ENCODE data around the gene MISP3.

DNA sequence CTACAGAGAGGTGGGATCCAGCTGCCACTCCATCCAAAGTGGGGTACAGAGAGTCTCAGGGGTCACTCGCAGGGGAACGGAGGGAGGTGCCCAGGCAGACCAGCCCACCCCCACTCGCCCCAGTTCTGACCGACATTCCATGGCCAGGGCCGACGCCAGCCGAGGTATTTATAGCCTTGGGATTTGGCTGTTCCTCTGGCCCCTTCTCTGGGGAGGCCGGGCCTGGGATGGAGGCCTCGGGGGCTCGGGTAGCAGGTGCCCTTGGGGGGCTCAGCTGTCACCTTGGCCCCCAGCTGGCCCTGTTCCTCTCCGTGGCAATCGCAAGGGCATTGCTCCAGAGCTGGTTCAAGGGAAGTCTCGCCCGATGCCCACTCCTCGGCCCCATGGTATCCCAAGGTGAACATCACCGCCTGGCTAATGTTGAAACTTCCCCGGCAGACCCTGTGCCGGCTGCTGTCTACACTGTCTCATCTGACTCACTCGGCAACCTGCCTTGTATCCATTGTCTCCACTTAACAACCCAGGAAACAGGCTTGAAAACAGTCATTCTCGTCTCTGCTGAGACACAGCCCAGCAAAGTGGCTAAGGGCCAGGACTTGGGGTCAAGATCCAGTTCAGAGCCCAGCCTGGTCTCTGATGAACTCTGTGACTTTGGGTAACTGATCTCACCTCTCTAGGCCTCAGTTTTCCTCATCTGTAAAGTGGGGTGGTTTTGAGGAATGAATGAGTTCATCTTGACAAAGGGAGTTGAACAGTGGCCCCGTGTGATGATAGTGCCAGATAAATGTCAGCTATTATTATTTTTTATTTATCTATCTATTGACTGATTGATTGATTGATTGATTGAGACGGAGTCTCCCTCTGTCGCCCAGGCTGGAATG is 35.2 kb downstream of the MISP3 start:
- TF ChIP-seq RAD21 (IDR thresholded peaks at IDR 0.05; ENCODE audit: low read depth) = no peak
- TF ChIP-seq YY1 (IDR thresholded peaks at IDR 0.05; ENCODE audit: low read depth) = no peak
- no peak for TF ChIP-seq EP300 (IDR thresholded peaks at IDR 0.05; ENCODE audit: borderline replicate concordance)
- TF ChIP-seq FOXM1 (IDR thresholded peaks at IDR 0.05; ENCODE audit: borderline replicate concordance, low read depth) = no peak
- TF ChIP-seq TAF1 (IDR thresholded peaks at IDR 0.05; ENCODE audit: low read depth) = no peak
- TF ChIP-seq EGR1 (IDR thresholded peaks at IDR 0.05) = no peak
- TF ChIP-seq, protein P1, sequence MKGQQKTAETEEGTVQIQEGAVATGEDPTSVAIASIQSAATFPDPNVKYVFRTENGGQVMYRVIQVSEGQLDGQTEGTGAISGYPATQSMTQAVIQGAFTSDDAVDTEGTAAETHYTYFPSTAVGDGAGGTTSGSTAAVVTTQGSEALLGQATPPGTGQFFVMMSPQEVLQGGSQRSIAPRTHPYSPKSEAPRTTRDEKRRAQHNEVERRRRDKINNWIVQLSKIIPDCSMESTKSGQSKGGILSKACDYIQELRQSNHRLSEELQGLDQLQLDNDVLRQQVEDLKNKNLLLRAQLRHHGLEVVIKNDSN (IDR thresholded peaks at IDR 0.05) = no peak
- TF ChIP-seq TCF12 (IDR thresholded peaks at IDR 0.05; ENCODE audit: low read depth) = no peak
- no peak for TF ChIP-seq NFIC (IDR thresholded peaks at IDR 0.05)
- no peak for TF ChIP-seq TEAD4 (IDR thresholded peaks at IDR 0.05)
